HG03460 (cell line): ENCODE measurements around the gene TPM4.
A peak's percentile ranks its signal among the peaks of the same experiment; 100 is the strongest.

Source experiments
- ATAC-seq: cut with Tn5 transposase; IDR thresholded peaks from one replicate; pipeline ENCODE4 v1.9.1; 2021; ENCODE audit not compliant: unreplicated experiment

The TPM4 gene

GRCh38 chr19:16124953-16125352 lies 48.7 kb downstream of the TPM4 start:
- no peak for ATAC-seq

GRCh38 chr19:16125737-16126495 lies 49.6 kb downstream of the TPM4 start:
- no peak for ATAC-seq

GRCh38 chr19:16127080-16127479 lies 50.8 kb downstream of the TPM4 start:
- ATAC-seq, result no peak

GRCh38 chr19:16127776-16128371 lies 51.6 kb downstream of the TPM4 start:
- no peak for ATAC-seq

GRCh38 chr19:16131648-16132047 lies 55.4 kb downstream of the TPM4 start:
- ATAC-seq, result no peak

- no peak for ATAC-seq
These were observed 57.5 kb downstream of the TPM4 start for GRCh38 chr19:16133818-16134217.

GRCh38 chr19:16134510-16134909 lies 58.2 kb downstream of the TPM4 start:
- no peak for ATAC-seq

- ATAC-seq, result no peak
These were observed 59.3 kb downstream of the TPM4 start for GRCh38 chr19:16135430-16136127.

GRCh38 chr19:16136185-16136999 lies 60.1 kb downstream of the TPM4 start:
- no peak for ATAC-seq

GRCh38 chr19:16139752-16140151 lies 63.5 kb downstream of the TPM4 start:
- ATAC-seq, result no peak

- no peak for ATAC-seq
These were observed 64.7 kb downstream of the TPM4 start for GRCh38 chr19:16141043-16141442.

GRCh38 chr19:16142032-16142580 lies 65.8 kb downstream of the TPM4 start:
- ATAC-seq, result no peak

- peak; percentile 52 for ATAC-seq
These were observed 67.3 kb downstream of the TPM4 start, which contains the start of gene HSH2D for GRCh38 chr19:16143399-16144215. HSH2D (plus strand) TSS chr19:16143685; CDS start chr19:16148751, 5,066 bp downstream.

- no peak for ATAC-seq
These were observed 67.9 kb downstream of the TPM4 start for GRCh38 chr19:16144216-16144581.

- no peak for ATAC-seq
These were observed 69.8 kb downstream of the TPM4 start for GRCh38 chr19:16146112-16146511.

- ATAC-seq, result no peak
These were observed 72.3 kb downstream of the TPM4 start for GRCh38 chr19:16148443-16149229.
